DMS79 (cell line): ENCODE results near the gene MOG.
A peak's percentile ranks its signal among the peaks of the same experiment; 100 is the strongest.

Experiments used
- DNase-seq: peaks from one replicate; lab custom pipeline; 2025; lab: John Stamatoyannopoulos, UW

MOG gene

GRCh38 chr6:29656798-29657197 lies at the start of gene MOG:
Gene MOG, plus strand, starts transcription at chr6:29657092. Its CDS starts 118 bp downstream, at chr6:29657210.
- DNase-seq, result no peak

GRCh38 chr6:29608131-29608530 lies 48.8 kb upstream of the MOG start:
- DNase-seq, result no peak

GRCh38 chr6:29610540-29610939 lies 46.4 kb upstream of the MOG start:
- no peak for DNase-seq

- DNase-seq, result no peak
These were observed 45.5 kb upstream of the MOG start for GRCh38 chr6:29611426-29611825.

GRCh38 chr6:29617782-29618554 lies 38.9 kb upstream of the MOG start:
- DNase-seq, result no peak

GRCh38 chr6:29619578-29620160 lies 37.2 kb upstream of the MOG start:
- no peak for DNase-seq

- no peak for DNase-seq
These were observed 36.3 kb upstream of the MOG start for GRCh38 chr6:29620630-29621029.

GRCh38 chr6:29624520-29624961 lies 32.4 kb upstream of the MOG start:
- no peak for DNase-seq

- DNase-seq, result no peak
These were observed 31.5 kb upstream of the MOG start for GRCh38 chr6:29625337-29625930.

DNA sequence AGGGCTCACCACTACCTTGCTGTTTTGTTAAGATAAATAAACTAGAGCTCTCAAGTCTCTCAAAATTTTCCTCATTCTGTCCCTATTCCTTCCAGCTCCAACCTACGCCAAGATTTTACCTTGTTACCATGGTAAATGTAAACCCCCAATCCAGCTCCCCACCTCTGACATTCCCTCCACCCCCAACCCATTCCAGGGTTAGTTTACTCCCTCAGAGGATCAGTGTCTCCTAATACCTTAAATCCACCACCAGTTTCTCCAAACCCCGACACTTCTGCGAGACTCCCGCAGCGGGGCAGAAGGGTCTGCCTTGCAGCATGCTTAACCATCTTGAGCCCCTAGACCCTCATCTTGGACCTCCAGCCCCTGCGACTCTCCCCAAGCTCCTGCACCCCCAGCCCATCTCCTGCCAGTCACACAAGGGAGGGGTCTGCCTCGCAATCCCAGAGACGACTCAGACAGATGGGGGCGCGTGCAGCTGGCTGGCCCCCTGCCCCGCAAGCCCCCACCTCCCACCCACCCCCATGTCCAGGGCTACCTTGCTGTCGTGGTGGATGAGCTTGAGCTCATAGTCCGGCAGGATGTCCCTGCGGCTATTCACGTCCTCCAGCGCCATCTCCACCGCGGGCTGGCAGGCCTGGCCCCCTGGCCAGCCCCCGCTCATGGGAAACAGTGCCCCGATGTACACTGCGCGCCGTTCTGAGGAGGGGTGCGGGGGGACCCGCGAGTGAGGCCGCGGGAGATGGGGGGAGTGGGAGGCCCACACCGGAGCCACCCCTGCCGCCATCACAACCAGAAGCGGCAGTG lies 29.7 kb upstream of the MOG start:
- no peak for DNase-seq

DNA sequence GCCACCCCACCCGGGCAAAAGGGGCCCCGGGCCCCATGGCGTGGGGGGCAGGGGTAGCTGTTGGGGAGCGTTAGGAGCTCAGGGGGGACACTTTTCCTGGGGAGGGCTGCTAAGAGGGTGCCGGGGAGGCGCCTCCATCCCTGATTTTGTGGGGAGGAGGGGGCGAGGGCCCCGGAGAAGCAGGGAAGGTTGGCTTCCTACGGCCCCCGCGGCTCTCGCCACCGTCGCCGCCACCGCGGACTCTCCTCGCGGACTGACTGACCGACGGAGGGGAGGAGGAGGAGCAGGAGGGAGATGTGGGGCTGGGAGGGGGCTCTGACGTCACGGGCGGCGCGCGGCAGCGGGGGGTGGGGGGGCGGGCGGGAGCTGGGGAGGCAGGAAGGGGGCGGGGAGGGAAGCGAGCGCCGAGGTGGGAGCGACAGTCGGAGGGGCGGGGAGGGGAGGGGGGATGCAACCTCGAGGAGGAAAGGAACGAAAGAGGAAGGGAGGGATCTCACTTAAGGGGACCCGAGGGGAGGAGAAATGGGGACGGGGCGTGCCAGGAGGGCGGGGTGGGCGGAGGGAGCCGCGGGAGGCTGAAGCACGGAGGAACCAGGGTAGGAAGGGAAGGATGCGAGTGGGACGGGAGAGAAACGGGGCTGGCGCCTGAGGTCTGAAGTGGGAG lies 29.0 kb upstream of the MOG start:
- DNase-seq, result peak; percentile 13

DNA sequence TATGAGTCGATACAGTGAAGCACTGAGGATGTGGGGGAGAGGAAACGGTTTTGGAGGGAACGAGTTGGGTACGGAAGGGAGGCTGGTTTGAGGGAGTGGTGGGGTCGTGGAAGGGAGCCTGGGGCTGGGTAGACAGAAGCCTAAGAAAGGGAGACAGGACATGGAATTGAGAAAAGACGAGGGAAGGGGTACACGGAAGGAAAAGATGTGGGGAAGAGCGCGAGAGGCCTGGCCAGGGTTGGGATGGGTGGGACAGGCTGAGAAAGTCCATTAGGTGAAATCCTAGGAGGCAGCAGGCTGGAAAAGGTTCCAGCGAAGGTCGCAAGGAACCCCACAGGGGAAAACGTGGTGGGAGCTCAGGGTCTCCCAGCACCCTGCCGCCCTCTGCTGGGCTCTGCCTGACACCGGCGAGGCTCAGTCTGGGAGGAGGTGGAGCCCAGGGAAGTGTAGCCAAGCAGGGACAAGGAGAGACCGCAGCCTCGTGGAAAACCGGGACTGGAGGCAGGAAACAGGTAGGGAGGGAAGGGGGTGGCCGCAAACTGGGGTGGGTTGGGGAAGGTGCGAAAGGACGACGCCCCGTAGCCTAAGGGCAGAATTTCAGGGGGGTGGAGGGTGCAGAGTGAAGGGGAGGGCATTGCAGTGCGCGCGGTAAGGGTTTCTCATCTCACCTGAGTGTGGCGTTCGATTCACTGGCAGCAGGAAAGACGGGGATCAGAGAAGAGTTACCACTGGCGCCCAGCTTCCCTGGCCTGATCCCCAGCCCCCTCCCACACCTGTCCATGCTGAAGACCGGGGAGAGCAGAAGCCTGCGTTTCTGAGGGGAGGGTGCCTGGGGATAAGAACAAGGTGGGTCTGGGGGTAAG lies 28.2 kb upstream of the MOG start:
- peak; percentile 71 for DNase-seq

- no peak for DNase-seq
These were observed 27.3 kb upstream of the MOG start for GRCh38 chr6:29629571-29629970.

DNA sequence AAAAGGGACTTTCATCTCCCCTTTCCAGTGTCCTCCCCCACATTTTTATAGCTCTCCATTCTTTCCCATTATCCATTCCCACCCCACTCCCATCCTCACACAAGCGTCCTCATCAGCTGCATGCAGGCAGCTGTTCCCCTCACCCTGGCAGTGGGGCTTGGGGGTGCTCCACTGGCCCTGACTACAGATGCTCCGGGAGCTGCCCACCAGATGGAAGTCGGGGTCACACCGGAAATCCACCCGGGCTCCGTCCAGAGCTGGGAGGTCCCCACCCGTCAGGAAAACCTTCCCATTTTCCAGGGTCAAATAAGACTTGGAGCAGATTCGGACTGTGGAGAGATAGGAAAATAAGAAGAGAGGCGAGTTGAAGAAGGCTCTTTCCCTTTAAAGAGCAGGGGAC lies 26.6 kb upstream of the MOG start:
- no peak for DNase-seq

- DNase-seq, result no peak
These were observed 25.6 kb upstream of the MOG start for GRCh38 chr6:29631209-29631810.

- no peak for DNase-seq
These were observed 24.8 kb upstream of the MOG start for GRCh38 chr6:29631860-29632731.

DNA sequence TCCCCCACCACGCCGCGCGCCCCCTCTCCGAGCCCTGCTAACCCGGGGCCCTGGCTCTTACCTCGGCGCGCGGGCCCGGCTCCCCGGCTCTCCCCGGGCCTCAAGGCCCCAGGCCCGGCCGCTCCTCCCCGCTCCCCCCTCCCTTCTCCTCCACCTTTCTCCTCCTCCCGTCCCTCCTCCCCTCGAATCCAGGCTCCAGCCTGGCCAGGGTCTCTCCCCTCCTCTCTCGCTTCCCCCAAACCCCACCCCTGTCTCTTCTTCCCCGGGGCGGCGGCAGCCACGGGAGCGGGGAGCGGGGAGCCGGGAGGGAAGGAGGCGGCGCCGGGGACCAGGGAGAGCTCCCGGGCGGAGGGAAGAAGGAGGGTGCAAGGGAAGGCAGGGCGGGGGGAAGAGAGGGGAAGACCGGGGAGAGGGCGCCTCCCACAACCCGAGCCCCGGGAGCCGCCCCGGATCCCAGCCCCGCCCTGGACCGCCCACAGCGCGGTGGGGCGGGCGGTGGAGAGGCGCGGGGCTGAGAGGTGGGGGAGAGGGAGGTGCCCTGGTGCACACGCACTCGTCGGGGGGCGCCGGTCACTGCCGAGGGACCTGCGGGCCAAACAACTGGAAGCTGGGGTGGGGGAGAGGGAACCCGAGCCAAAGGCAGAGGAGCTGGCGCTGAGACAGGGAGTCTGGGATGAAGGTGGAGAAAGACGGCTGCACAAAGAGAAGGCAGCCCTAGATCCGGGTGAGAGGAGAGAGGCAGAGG lies 23.9 kb upstream of the MOG start, which contains the start of gene GABBR1:
Gene GABBR1, minus strand, starts transcription at position 395 of the 745 bp plus-strand sequence. CDS start 798 bp downstream, outside the sequence.
- peak; percentile 86 for DNase-seq

GRCh38 chr6:29633534-29633905 lies 23.4 kb upstream of the MOG start:
- peak; percentile 61 for DNase-seq

DNA sequence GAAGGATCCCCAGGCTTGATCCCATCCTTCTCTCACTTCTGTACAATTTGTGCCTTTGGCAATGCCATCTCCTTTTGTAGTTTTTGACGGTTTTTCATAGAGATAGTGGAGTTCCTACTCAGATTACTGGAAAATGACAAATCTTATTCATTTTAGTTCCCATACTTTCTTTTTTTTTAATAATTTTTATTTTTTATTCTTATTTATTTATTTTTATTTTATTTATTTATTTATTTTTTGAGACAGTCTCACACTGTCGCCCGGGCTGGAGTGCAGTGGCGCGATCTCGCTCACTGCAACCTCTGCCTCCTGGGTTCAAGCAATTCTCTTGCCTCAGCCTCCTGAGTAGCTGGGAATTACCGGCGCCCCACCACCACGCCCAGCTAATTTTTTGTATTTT lies 19.6 kb upstream of the MOG start:
- no peak for DNase-seq
